GM12875 (cell line): ENCODE measurements around the gene RALGAPB.
"Not testable (repeated sequence)": the region's sequence is repeated elsewhere in the genome, so short reads cannot be mapped to it uniquely, and the experiment has no call there.

Experiments
- H3K4me3 ChIP-seq: one replicate; pipeline ENCODE4 v1.5.1; 2011; ENCODE audit warnings: low read depth, low read length, control low read depth
- CTCF ChIP-seq: IDR thresholded peaks from 2 replicates; pipeline ENCODE4 v1.5.1; 2011; ENCODE audit warnings: low read depth, mild to moderate bottlenecking, control low read depth, inconsistent platforms, low read length, moderate library complexity, borderline replicate concordance; ENCODE audit not compliant: insufficient read depth

The RALGAPB gene

GRCh38 chr20:38497246-38497935, 24.7 kb downstream of the RALGAPB start:
- TF ChIP-seq CTCF: no peak

GRCh38 chr20:38498909-38499308, 26.3 kb downstream of the RALGAPB start:
- no peak for TF ChIP-seq CTCF

More at GRCh38 chr20:38497246-38497935, 24.7 kb downstream of the RALGAPB start:
- H3K4me3 ChIP-seq: no peak overlapping the region

GRCh38 chr20:38499366-38499765, 26.7 kb downstream of the RALGAPB start:
- TF ChIP-seq CTCF: no peak
- H3K4me3 ChIP-seq: no peak overlapping the region

More at GRCh38 chr20:38498909-38499308, 26.3 kb downstream of the RALGAPB start:
- H3K4me3 ChIP-seq: no peak overlapping the region

- TF ChIP-seq CTCF: no peak
- no peak overlapping the region for H3K4me3 ChIP-seq
These were observed 29.3 kb downstream of the RALGAPB start for GRCh38 chr20:38501858-38502436.

- TF ChIP-seq CTCF: no peak
- H3K4me3 ChIP-seq: no peak overlapping the region
These were observed 31.9 kb downstream of the RALGAPB start for GRCh38 chr20:38504368-38505090.

- no peak overlapping the region for H3K4me3 ChIP-seq
- TF ChIP-seq CTCF: no peak
These were observed 32.4 kb downstream of the RALGAPB start for GRCh38 chr20:38505091-38505455.

GRCh38 chr20:38511726-38512125, 39.1 kb downstream of the RALGAPB start:
- not testable (repeated sequence) for H3K4me3 ChIP-seq
